PFSK-1 (cell line): ENCODE data around the gene NXPH3.

Experiments
- FOXP2 ChIP-seq: optimal IDR thresholded peaks from 2 replicates; pipeline ENCODE3; 2011; ENCODE audit warnings: borderline replicate concordance, control low read depth, inconsistent platforms; ENCODE audit not compliant: insufficient read depth; ENCODE audit errors: extremely low read length, extremely low read depth
- REST ChIP-seq, 2 experiments: IDR thresholded peaks; 2 replicates each; pipeline versions ENCODE4 v1.6.1 to v1.8.0; 2011 to 2012; ENCODE audit warnings: low read depth in 2 of 2, low read length in 2 of 2, control low read depth in 1 of 2, inconsistent platforms in 1 of 2, mild to moderate bottlenecking in 1 of 2, moderate library complexity in 1 of 2; ENCODE audit not compliant: insufficient read depth in 1 of 2

- no peak for TF ChIP-seq REST (IDR thresholded peaks at IDR 0.05; ENCODE audit: insufficient read depth in 1 of 2, low read depth in 2 of 2, low read length in 2 of 2)
- no peak for TF ChIP-seq FOXP2
These were observed 35.4 kb downstream of the NXPH3 start for GRCh38 chr17:49610883-49611584.
